HEK293T (cell line): Measurements from ENCODE around the gene FSCN2.
A peak's percentile ranks its signal among the peaks of the same experiment; 100 is the strongest.

ENCODE experiments used
- CTCF ChIA-PET: fragments of 350-600 bp; formaldehyde crosslinking; extraction: SDS; loops from one replicate; lab custom pipeline; 2021; ENCODE audit warnings: antibody characterized with exemption, inconsistent platforms; lab: Yijun Ruan, JAX
- POLR2A ChIA-PET: fragments of 350-600 bp; formaldehyde crosslinking; extraction: SDS; loops from one replicate; lab custom pipeline; 2020; ENCODE audit warnings: antibody characterized with exemption, inconsistent platforms; lab: Yijun Ruan, JAX
- DNase-seq: peaks from one replicate; pipeline ENCODE4 v3.0.0; 2012; ENCODE audit warnings: mixed read lengths; ENCODE audit errors: extremely low spot score
- ARNT ChIP-seq: fragments of 450-650 bp; IDR thresholded peaks from 2 replicates; pipeline ENCODE4 v1.6.1; 2017; ENCODE audit warnings: mild to moderate bottlenecking
- BHLHE40 ChIP-seq: fragments of 450-650 bp; IDR thresholded peaks from 2 replicates; pipeline ENCODE4 v1.6.1; 2016; ENCODE audit warnings: mild to moderate bottlenecking, moderate library complexity, borderline replicate concordance
- CTBP1 ChIP-seq: fragments of 450-650 bp; IDR thresholded peaks from 2 replicates; pipeline ENCODE4 v1.6.1; 2016; ENCODE audit warnings: borderline replicate concordance
- ELF4 ChIP-seq: fragments of 450-650 bp; IDR thresholded peaks from 2 replicates; pipeline ENCODE4 v1.6.1; 2017; ENCODE audit warnings: antibody characterized with exemption
- FOXA1 ChIP-seq: fragments of 450-650 bp; IDR thresholded peaks from 2 replicates; pipeline ENCODE4 v1.6.1; 2016; ENCODE audit warnings: mild to moderate bottlenecking
- FOXK2 ChIP-seq: fragments of 450-650 bp; IDR thresholded peaks from 2 replicates; pipeline ENCODE4 v1.6.1; 2016; ENCODE audit warnings: mild to moderate bottlenecking
- FOXM1 ChIP-seq: fragments of 450-650 bp; IDR thresholded peaks from 2 replicates; pipeline ENCODE4 v1.6.1; 2017; ENCODE audit warnings: mild to moderate bottlenecking, borderline replicate concordance
- HDGF ChIP-seq: fragments of 450-650 bp; IDR thresholded peaks from 2 replicates; pipeline ENCODE4 v1.6.1; 2017; ENCODE audit warnings: antibody characterized with exemption, borderline replicate concordance
- L3MBTL2 ChIP-seq: fragments of 450-650 bp; conservative IDR thresholded peaks from 2 replicates; pipeline ENCODE4 v1.6.1; 2016; ENCODE audit warnings: mild to moderate bottlenecking
- LEF1 ChIP-seq: fragments of 450-650 bp; IDR thresholded peaks from 2 replicates; pipeline ENCODE4 v1.6.1; 2017; ENCODE audit warnings: mild to moderate bottlenecking, borderline replicate concordance
- NFRKB ChIP-seq: fragments of 450-650 bp; IDR thresholded peaks from 2 replicates; pipeline ENCODE4 v1.6.1; 2016; ENCODE audit warnings: mild to moderate bottlenecking, moderate library complexity
- PKNOX1 ChIP-seq: fragments of 450-650 bp; IDR thresholded peaks from 2 replicates; pipeline ENCODE4 v1.6.1; 2016
- SP1 ChIP-seq: fragments of 450-650 bp; IDR thresholded peaks from 2 replicates; pipeline ENCODE4 v1.6.1; 2017
- SUZ12 ChIP-seq: fragments of 450-650 bp; IDR thresholded peaks from 2 replicates; pipeline ENCODE4 v1.6.1; 2016; ENCODE audit warnings: mild to moderate bottlenecking
- TARDBP ChIP-seq: fragments of 450-650 bp; IDR thresholded peaks from 2 replicates; pipeline ENCODE4 v1.6.1; 2016
- ZNF384 ChIP-seq: fragments of 450-650 bp; IDR thresholded peaks from 2 replicates; pipeline ENCODE4 v1.6.1; 2016

The FSCN2 gene

GRCh38 chr17:81520021-81520901 is 7.9 kb upstream of the FSCN2 start:
- POLR2A ChIA-PET, result no interaction called here
- TF ChIP-seq SP1 (no peak), BHLHE40 (no peak), L3MBTL2 (no peak), FOXM1 (no peak)
- no peak for DNase-seq

GRCh38 chr17:81522491-81523401 is 5.4 kb upstream of the FSCN2 start:
- CTCF ChIA-PET, result interaction anchor here (0.5 to 1.3 kb wide), 5 partner anchors 26 to 231 kb away, joined by 3 read pairs; no protein-coding TSS in a partner anchor
- POLR2A ChIA-PET, result interaction anchor here (0.8 to 2.0 kb wide), 7 partner anchors 7 to 38 kb away, joined by 3 to 8 read pairs (median 4); partner anchors contain the start of gene ACTG1
- TF ChIP-seq TARDBP (no peak), ARNT (no peak), FOXA1 (no peak), CTBP1 (no peak), PKNOX1 (no peak), ZNF384 (no peak), SUZ12 (no peak), SP1 (no peak), NFRKB (no peak), LEF1 (no peak), L3MBTL2 (no peak), HDGF (no peak), ELF4 (no peak)
- peak; percentile 55 for DNase-seq

More at GRCh38 chr17:81520021-81520901, 7.9 kb upstream of the FSCN2 start:
- CTCF ChIA-PET, result interaction anchor here (0.6 kb wide), 1 partner anchor 364 kb away, joined by 3 read pairs; no protein-coding TSS in a partner anchor

GRCh38 chr17:81523402-81524038 is 4.7 kb upstream of the FSCN2 start:
- CTCF ChIA-PET, result interaction anchor here (0.7 to 1.3 kb wide), 4 partner anchors 25 to 232 kb away, joined by 3 read pairs; no protein-coding TSS in a partner anchor
- POLR2A ChIA-PET, result interaction anchor here (0.8 to 2.0 kb wide), 6 partner anchors 8 to 39 kb away, joined by 3 to 8 read pairs (median 4); no protein-coding TSS in a partner anchor
- TF ChIP-seq FOXA1, result no peak
- no peak for TF ChIP-seq FOXM1
- no peak for TF ChIP-seq FOXK2
- no peak for TF ChIP-seq L3MBTL2
- no peak for DNase-seq

GRCh38 chr17:81524039-81524864 is 3.9 kb upstream of the FSCN2 start:
- CTCF ChIA-PET, result no interaction called here
- POLR2A ChIA-PET, result interaction anchor here (2.0 kb wide), 1 partner anchor 9 kb away, joined by 8 read pairs; no protein-coding TSS in a partner anchor
- TF ChIP-seq LEF1 (no peak), SUZ12 (no peak), CTBP1 (no peak), BHLHE40 (no peak), PKNOX1 (no peak), L3MBTL2 (no peak), ELF4 (no peak), ZNF384 (no peak), NFRKB (no peak), FOXA1 (no peak), TARDBP (no peak)
- DNase-seq, result no peak

GRCh38 chr17:81524865-81525159 is 3.4 kb upstream of the FSCN2 start:
- TF ChIP-seq LEF1, result no peak
- TF ChIP-seq BHLHE40, result no peak
- TF ChIP-seq L3MBTL2, result no peak
- TF ChIP-seq FOXM1, result no peak
- no peak for TF ChIP-seq ZNF384
- TF ChIP-seq SP1, result no peak
- no peak for TF ChIP-seq SUZ12
- TF ChIP-seq FOXK2, result no peak
- DNase-seq, result no peak
- POLR2A ChIA-PET, result no interaction called here
- CTCF ChIA-PET, result no interaction called here
